D341Med (cell line): ENCODE data around the gene HNRNPA1.
"Not testable (repeated sequence)": the region's sequence is repeated elsewhere in the genome, so short reads cannot be mapped to it uniquely, and the experiment has no call there.

ENCODE experiments used
- DNase-seq: peaks from one replicate; pipeline ENCODE4 v3.0.0; 2012; ENCODE audit warnings: low spot score

The HNRNPA1 gene

GRCh38 chr12:54280468-54281260 is at the start of gene HNRNPA1:
TSS of gene HNRNPA1 (plus strand) at chr12:54280726. CDS start at chr12:54280808, 82 bp downstream.
- peak; percentile 88 for DNase-seq

GRCh38 chr12:54231269-54231668 is 49.3 kb upstream of the HNRNPA1 start:
- not testable (repeated sequence) for DNase-seq

DNA sequence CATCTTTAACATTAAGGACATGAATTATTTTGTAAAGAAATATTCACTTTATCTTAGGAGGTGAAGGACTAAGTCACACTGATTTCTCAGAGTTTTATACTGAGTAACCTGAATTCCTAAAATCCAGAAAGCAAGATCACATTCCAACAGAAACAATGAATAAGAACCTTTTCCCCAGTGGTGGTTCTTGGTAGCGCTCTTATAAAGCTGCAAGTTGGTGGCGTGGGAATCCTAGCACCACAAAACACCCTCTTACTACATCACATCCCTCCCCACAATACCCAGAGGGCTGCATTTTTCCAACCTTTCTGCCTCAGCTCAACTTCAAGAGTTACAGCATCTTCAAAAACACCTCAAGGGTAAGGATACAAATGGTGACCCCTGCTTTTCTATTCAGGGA is 47.7 kb upstream of the HNRNPA1 start:
- no peak for DNase-seq

DNA sequence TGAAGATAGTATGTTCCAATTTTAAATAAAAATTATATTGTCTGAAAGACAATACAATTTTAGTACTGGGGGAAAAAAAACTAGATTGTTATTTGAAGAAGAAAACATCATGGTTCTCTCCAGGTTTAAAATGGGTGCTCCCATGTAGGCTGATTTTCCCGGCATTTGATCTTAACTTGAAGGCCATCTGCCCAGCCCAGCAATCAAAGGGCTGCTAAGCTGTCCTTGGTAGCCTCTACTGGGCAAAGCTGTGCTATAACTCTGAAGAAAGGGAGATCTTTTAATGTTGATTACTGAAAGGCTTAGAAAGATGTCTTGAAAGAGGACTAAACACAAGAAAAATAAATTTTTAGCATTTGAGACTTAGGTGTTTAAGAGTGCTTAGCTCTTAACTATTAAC is 42.0 kb upstream of the HNRNPA1 start:
- no peak for DNase-seq

DNA sequence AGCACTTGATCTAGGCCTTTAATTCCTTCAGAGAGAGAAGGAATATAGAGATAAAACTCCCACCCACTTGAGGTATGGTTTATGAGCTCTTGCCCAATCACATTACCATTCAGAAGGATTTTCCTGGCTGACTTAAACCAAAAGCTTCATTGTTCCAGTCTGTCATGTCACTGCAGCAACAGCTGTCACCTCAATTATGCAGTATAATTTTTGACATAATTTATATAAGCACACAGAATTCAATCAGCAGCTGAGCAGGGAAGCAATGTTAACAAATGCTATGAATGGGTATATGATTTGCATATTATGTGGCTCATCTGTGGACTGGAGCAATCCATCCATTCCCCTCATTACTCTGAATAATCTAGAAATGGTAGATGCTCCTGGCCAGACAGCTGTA is 40.9 kb upstream of the HNRNPA1 start:
- DNase-seq = peak; percentile 63

DNA sequence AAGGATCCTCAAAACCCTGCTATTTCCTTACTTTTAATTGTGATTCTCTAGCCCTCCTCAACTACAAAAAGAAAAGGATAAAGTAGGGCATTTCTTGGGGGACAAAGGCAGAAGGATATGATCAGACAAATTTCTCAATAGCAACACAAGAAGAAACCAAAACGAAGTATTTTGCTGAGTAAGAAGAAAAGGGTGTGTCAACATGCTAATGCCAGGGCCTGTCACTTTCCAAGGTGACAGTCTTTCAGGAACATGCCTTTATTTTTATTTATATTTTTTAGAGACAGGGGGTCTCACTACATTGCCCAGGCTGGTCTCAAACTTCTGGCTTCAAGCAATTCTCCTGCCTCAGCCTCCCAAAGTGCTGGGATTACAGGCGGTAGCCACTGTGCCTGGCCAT is 40.4 kb upstream of the HNRNPA1 start:
- no peak for DNase-seq

GRCh38 chr12:54240971-54241588 is 39.4 kb upstream of the HNRNPA1 start:
- no peak for DNase-seq

DNA sequence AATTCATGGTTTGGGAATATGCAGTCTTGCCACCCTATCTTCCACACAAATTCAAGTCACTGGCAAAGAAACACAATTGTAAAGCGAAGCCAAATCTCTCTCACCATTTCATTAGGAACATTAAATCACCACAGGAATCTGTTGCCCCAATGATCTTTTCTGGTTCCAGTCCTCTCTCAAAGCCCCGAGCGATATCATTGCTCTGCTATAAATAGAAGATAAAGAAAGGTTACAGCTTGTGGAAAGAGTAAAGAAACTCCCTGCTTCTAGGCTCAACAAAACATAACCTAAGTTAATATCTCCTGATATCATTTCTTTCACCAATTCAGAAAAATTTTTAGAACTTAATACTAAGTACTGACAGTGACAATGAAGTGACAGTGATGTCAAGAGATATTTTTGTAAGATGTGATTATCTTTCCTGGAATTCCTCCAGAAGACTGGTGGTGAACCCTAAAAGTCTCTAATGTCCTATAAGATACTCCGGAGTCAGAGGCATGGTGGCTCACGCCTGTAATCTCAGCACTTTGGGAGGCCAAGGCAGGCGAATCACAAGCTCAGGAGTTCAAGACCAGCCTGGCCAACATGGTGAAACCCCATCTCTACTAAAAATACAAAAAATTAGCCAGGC is 34.4 kb upstream of the HNRNPA1 start:
- no peak for DNase-seq

DNA sequence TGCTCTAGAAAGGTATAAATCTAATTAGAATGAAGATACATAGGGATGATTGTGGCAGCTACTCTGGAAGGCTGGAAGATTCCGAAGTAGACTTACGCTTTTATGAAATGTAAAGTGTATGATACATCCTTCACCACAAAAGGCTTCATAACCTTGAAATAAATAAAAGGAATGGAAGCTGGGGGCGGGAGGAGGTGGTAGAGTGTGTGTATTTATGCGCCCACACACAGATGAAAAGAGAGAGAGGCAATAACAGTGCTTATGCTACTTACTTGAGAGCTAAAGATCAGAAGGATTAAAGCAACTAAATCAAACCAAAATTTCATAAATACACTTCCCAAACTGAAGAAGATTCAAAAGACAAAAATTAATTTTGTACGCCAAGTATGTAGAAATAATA is 31.0 kb upstream of the HNRNPA1 start:
- no peak for DNase-seq

- DNase-seq = peak; percentile 54
These were observed 28.8 kb upstream of the HNRNPA1 start for GRCh38 chr12:54251667-54252284.

GRCh38 chr12:54253240-54253639 is 27.3 kb upstream of the HNRNPA1 start:
- DNase-seq = no peak

DNA sequence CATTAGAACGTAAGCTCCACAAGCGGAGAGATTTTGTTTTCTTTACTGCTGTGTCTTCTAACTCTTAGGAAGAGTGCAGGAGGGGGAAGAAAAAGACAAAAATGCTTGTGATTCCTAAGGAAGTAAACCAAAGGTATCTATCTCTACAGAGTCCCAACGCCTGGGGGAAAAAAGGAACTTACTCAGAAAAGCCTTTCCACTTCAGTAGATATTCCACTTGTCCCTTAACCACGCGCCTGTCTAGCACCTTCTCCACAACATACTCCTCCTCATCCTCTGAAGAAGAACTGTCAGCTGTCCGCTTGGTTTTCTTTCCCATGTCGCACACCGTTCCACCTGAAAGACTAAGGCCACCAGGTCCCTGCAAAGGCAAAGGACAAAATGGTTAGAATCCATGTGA is 23.2 kb upstream of the HNRNPA1 start:
- no peak for DNase-seq

- no peak for DNase-seq
These were observed 22.3 kb upstream of the HNRNPA1 start for GRCh38 chr12:54258201-54258681.

DNA sequence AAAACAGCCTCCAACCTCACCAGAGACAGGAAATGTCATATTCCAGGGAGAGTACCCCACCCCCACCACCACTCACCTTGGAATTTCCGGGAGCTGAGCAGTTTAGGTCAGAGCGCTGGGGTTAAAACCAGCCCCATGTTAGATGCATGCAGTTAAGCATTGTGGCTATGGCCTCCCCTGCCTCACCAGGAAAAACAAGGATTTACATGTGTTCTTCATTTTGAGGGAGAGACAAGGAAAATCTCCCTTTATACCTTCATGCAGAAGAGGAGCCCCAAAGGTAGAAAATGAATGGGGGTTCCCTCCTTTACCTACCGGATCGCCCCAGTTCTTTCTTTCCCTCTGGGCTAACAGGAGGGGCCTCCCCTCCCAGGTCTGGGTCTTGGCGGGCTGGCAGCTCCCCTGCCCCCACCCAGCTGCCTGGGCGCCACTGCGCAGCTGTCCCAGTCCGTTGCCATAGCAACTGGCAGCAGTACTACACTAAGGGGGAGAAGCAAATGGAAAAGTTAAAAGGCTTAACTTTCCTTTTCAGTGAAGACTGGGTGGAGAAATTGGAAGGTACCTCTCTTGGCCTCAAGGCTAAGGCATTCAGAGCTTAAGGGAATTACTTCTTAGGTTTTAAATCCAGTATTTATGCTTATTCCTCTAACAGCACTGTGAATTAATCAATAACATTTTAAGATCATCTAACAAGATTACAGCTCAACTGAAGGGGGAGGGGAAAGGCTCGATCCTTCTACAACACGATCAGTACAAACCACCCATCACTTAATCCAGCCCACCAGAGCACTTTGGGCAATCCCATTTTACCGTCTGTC is 21.1 kb upstream of the HNRNPA1 start:
- peak; percentile 94 for DNase-seq

DNA sequence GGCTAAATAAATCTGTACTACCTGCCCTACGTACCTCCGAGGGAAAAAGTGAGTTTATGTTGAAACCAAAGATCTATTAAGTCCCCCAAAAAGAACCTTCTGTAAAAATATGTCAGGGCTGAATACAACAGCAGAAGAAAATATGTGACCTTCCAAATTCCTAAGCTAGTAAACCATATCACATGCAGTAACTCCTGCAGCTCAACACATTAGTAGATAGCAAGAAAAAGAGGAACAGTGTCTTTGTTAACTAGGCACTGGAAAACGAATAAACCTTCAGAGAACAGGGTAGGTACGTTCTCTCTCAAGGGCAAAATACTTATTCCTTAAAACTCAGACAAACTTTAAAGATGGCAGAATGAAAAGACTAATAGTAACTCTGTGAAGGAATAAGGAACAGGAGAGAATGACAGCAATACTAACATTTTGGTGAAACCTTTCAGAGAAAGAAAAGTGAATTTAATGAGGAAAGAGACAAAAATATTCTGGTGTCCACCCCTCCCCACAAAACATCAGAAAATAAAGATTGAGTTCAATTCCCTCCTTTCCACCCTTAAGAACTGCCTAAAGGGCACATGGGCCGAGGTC is 18.6 kb upstream of the HNRNPA1 start:
- no peak for DNase-seq

- no peak for DNase-seq
These were observed 18.1 kb upstream of the HNRNPA1 start for GRCh38 chr12:54262403-54262925.

- no peak for DNase-seq
These were observed 15.1 kb upstream of the HNRNPA1 start for GRCh38 chr12:54265364-54265812.

- DNase-seq = no peak
These were observed 13.7 kb upstream of the HNRNPA1 start for GRCh38 chr12:54266852-54267251.

- DNase-seq = no peak
These were observed 10.2 kb upstream of the HNRNPA1 start for GRCh38 chr12:54270345-54270744.

- no peak for DNase-seq
These were observed 8.3 kb upstream of the HNRNPA1 start for GRCh38 chr12:54272214-54272613.

GRCh38 chr12:54273981-54274380 is 6.5 kb upstream of the HNRNPA1 start:
- no peak for DNase-seq
